ENCODE data around the gene RPS18. TPM values are rescaled to one million over a fixed set of nuclear protein-coding genes. Genes with fewer than 3 reads are reported as not detected.

Gene RPS18
- total and polyA plus RNA-seq, 9 of the 15 experiments (the other 6 are each of a cell fraction or from before 2014, with no cell fraction given): 5,023 to 17,516 (median 8,131) TPM

GRCh38 chr6:33288921-33289783 is 17.3 kb downstream of the RPS18 start, which contains the start of the genes PFDN6 and WDR46 (continued):
- TF ChIP-seq MGA (IDR thresholded peaks at IDR 0.05) (no peak; the same call in 1 of the 2 replicates), TSHZ1 (CRISPR knock-in tag; IDR thresholded peaks at IDR 0.05) (no peak), MLLT1 (IDR thresholded peaks at IDR 0.05) (no peak), ZKSCAN1 (IDR thresholded peaks at IDR 0.05; ENCODE audit: low read depth, low read length) (no peak), ZNF408 (CRISPR knock-in tag; IDR thresholded peaks at IDR 0.05; ENCODE audit: low read depth) (no peak), RBM17 (IDR thresholded peaks at IDR 0.05; ENCODE audit: borderline replicate concordance, low read depth, low read length) (no peak), FOXA1 (IDR thresholded peaks at IDR 0.05; ENCODE audit: borderline replicate concordance) (no peak), KLF13 (tag; IDR thresholded peaks at IDR 0.05; ENCODE audit: borderline replicate concordance, low read depth) (no peak; the same call in 1 of the 2 replicates), KDM1A (IDR thresholded peaks at IDR 0.05) (no peak)

Data from K562 (cell line).